GM13977 (cell line): ENCODE data around the gene SDCCAG8.

Source experiments
- DNase-seq: peaks from one replicate; pipeline ENCODE4 v3.0.0; 2012; ENCODE audit warnings: low spot score
- CTCF ChIP-seq: IDR thresholded peaks from 2 replicates; pipeline ENCODE4 v1.5.1; 2012; ENCODE audit warnings: mild to moderate bottlenecking, control low read depth; ENCODE audit not compliant: insufficient read depth; ENCODE audit errors: extremely low read depth, missing control alignments
- in situ Hi-C: fragments of 300-500 bp; cut with MboI; formaldehyde crosslinking; loops from one replicate; pipeline ENCODE4 v1.12.0; 2022; ENCODE audit warnings: low sequenced_read_pairs, low pct_unique_long_range_greater_than_20kb, mixed read lengths, inconsistent platforms; ENCODE audit not compliant: unreplicated experiment

The SDCCAG8 gene

DNA sequence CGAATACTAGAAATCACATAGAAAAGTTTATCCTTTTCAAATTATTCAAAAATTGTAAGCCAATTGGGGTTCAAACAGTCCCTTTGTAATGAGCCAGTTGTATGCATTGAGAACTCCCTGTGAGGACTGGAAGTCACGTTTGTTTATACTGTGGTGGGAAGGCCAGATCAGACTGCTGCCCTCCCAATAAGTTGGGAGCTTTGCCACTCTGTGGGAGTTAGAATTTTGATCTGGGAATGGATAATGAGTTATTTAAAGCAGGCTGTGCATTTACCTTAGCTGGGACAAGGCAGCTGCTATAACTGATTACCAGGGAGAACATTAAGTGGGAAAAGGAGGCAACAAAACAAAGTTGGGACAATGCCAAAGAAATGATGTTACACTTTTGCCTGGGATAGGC is 178.8 kb downstream of the SDCCAG8 start:
- in situ Hi-C loops, result no loop called here
- no peak for DNase-seq
- no peak for TF ChIP-seq CTCF

DNA sequence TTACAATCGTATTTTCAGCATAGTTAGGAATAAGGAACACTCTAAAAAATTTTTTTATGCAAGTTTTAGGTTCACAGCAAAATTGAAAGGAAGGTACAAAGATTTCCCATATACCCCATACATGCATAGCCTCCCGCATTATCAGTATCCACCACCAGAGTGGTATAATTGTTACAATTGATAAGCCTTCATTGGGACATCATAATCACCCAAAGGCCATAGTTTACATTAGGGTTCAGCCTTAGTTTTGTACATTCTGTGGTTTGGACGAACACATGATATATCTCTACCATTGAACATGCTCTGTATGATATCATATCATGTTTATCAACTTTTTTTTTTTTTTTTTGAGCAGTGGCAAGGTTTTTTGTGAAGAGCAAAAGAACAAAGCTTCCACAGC is 180.0 kb downstream of the SDCCAG8 start:
- no peak for DNase-seq
- in situ Hi-C loops, result no loop called here
- TF ChIP-seq CTCF, result no peak

DNA sequence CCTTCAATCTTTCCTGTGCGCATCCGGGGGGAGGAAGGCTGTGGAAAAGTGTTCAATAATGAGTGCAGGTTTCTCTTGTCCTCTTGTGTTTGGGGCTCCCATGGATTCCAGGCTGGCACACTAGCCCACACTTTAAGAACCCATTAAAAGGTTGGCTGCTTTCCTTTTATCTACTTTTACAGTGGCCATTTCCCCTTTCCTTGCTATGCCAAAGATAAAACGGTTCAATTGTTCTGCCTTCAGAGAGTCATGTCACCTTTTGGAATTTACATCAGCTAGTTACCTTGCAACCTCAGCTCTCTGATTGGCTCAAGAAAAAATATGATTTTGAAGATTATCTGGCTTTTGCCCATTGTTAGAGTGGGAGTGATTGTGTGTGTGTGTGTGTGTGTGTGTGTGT is 182.3 kb downstream of the SDCCAG8 start:
- in situ Hi-C loops, result no loop called here
- TF ChIP-seq CTCF, result no peak
- no peak for DNase-seq

DNA sequence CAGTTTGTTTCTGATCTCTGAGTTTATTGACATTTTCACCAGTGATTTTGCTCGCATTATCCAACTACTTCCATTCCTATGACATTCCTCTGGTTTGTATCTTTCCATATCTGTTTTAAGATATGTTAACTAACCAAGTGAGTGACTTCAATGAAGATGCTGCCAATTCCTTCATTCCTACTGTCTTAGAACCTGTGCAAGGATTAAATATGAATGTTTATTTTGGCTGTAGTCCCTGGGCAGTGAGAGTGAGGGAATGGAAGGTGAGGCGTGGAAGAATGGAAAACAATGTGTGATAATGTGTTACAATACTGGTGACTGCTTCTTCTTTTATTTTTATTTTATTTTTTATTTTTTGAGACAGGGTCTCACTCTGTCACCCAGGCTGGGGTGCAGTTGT is 183.0 kb downstream of the SDCCAG8 start:
- in situ Hi-C loops, result no loop called here
- TF ChIP-seq CTCF, result no peak
- DNase-seq, result no peak

- in situ Hi-C loops, result no loop called here
- no peak for DNase-seq
- TF ChIP-seq CTCF, result no peak
Measured at GRCh38 chr1:243440406-243440805, 184.6 kb downstream of the SDCCAG8 start.

DNA sequence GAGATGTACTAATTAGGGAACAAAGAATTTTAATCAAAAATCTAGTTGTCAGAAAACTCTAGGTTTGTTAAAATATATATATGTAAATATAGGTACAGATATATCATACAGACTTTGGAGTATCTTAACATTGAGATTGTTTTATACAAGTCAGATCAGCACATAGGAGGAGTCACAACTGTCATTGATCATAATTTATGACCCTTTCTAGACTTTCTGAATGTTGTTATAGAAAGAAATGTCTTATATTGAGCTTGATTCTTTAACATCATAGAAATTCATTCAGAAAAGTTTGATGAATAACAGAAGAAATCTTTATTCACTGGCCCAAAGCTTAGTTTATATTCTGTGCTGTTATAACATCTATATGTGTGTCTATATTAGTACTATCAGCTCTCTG is 185.8 kb downstream of the SDCCAG8 start:
- in situ Hi-C loops, result no loop called here
- TF ChIP-seq CTCF, result no peak
- no peak for DNase-seq

- TF ChIP-seq CTCF, result no peak
- in situ Hi-C loops, result no loop called here
- no peak for DNase-seq
Measured at GRCh38 chr1:243443557-243443956, 187.7 kb downstream of the SDCCAG8 start.
